GM10266 (cell line): ENCODE results near the gene WBP1.

Experiments
- DNase-seq: peaks from one replicate; pipeline ENCODE4 v3.0.0; 2012; ENCODE audit errors: extremely low spot score
- TF ChIP-seq, protein P1 (sequence below): IDR thresholded peaks from 2 replicates; pipeline ENCODE4 v1.5.1; 2012; ENCODE audit warnings: mild to moderate bottlenecking, low read depth; ENCODE audit not compliant: control insufficient read depth, insufficient read depth; ENCODE audit errors: missing control alignments

WBP1 gene

DNA sequence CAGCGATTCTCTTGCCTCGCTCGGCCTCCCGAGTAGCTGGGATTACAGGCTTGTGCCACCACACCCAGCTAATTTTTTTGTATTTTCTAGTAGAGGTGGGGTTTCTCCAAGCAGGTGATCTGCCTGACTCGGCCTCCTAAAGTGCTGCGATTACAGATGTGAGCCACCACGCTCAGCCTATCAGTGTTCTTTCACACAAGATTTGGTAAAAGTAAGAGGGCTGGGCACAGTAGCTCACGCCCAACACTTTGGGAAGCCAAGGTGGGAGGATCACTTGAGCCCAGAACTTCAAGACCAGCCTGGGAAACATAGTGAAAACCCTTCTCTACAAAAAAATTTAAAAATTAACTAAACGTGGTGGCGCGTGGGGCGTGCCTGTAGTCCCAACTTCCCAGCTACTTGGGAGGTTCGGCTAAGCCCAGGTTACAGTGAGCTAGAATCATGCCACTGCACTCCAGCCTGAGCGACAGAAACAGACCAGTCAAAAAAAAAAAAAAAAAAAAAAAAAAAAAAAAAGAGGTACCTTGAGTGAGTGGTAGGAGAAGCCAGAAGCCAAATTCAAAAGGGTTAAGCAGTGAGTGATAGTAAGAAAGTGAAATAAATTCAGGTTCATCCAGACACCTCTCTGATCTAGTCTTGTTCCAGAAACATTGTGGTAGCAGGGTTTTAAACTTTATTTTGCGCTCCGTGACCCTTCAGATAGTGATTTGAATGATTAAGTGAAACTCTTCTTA lies 13.3 kb downstream of the WBP1 start:
- no peak for DNase-seq
- TF ChIP-seq, protein P1, sequence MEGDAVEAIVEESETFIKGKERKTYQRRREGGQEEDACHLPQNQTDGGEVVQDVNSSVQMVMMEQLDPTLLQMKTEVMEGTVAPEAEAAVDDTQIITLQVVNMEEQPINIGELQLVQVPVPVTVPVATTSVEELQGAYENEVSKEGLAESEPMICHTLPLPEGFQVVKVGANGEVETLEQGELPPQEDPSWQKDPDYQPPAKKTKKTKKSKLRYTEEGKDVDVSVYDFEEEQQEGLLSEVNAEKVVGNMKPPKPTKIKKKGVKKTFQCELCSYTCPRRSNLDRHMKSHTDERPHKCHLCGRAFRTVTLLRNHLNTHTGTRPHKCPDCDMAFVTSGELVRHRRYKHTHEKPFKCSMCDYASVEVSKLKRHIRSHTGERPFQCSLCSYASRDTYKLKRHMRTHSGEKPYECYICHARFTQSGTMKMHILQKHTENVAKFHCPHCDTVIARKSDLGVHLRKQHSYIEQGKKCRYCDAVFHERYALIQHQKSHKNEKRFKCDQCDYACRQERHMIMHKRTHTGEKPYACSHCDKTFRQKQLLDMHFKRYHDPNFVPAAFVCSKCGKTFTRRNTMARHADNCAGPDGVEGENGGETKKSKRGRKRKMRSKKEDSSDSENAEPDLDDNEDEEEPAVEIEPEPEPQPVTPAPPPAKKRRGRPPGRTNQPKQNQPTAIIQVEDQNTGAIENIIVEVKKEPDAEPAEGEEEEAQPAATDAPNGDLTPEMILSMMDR, result no peak

DNA sequence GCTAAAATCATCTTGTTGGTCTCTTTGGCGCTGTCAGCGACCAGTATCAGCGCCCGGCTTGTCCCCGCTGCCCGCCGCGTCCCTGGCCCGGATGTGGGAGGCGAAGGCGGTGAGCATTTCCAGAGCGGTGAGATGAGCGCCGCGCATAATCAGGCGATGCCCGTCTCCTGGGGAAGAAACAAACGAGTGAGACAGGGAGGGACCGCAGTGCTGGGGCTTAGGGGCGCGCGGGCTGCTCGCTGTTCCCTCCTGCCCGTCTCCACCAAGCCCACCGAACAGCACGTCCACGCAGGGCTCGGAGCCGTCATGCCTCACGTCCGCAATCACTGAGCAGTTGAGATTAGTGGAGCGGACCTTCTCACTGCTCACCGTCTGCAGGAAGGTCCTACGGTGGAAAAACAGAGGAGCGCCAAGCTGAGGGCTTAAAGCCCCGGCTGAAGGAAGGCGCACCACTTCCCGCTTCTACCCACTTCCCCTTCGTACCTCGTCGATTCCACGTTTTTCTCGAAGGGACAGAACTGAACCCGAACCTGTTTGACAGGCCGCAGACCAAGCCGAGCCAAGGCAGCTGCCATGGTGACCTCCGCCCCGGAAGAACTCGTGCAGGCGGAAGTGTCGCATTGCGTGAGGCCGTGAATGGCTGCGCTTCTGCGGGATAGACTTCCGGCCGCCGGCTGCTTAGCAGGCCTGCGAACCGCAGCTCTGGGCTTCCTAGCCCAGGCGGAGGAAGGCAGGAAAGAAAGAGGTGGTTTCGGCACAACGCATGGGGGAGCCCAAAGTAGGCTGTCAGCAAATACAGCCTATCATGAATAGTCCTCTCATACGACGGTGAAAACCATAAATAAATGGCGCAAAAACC lies 14.1 kb downstream of the WBP1 start, which contains the start of gene MRPL53:
TSS of gene MRPL53 (minus strand) at position 595 of the 859 bp plus-strand sequence. CDS start at position 575, 20 bp downstream.
- DNase-seq, result peak; percentile 83

DNA sequence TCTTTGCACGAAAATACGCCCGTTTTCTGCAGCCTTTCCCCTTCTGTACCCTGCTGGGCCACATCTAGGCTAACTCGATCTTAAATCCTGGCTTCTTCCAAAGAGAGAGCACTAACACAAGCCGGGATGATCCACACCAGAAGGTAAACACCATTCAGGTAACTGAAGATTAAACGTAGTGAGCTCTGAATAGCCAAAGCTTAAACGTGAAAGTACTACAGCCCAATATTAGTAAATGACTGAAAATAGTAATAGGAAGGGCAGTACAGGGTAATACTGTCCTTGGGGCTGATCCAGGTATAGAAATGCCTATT lies 14.7 kb downstream of the WBP1 start:
- no peak for DNase-seq
- TF ChIP-seq, protein P1, result no peak

More for the DNA sequence above, 14.1 kb downstream of the WBP1 start, which contains the start of gene MRPL53:
- TF ChIP-seq, protein P1, result no peak

DNA sequence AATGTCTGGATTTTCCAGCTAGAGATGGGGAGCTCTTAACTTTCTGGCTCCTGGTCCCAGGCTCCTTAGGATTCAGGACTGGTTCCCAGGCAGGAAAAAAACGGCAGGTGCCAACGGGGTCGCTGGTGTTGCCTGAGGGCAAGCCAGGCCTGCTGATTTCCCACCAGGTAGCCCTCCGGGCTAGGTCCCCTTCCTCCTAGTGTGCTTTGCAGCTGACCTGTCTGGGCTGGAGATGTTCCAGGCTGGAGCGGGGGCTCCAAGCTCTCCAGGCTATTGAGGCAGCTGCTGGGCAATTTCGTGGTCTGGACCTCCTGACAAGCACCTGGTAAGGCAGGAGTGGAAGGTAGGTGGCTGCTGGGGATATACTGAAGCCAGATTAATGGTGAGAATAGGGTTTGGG lies 16.2 kb downstream of the WBP1 start:
- no peak for DNase-seq
- TF ChIP-seq, protein P1, result no peak

DNA sequence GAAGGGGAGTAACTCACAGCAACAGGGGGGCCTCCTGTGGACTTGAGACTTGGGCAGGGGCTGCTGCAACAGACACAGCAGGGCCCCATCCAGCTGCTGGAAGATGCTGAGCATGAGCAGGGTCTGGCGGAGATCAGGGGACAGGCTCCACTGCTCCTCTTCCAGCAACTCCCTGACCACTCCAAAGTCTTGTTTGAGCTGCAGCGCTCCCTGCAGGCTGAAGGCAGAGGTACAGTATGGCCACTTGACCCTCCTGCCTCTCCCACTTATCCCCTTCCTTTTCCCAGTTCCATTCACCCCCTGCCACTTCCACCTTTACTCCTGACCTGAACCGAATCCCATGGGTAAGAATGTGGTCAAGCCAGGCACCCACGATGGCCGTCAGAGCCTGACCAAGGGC lies 16.7 kb downstream of the WBP1 start:
- no peak for DNase-seq
- TF ChIP-seq, protein P1, result peak; percentile 49

DNA sequence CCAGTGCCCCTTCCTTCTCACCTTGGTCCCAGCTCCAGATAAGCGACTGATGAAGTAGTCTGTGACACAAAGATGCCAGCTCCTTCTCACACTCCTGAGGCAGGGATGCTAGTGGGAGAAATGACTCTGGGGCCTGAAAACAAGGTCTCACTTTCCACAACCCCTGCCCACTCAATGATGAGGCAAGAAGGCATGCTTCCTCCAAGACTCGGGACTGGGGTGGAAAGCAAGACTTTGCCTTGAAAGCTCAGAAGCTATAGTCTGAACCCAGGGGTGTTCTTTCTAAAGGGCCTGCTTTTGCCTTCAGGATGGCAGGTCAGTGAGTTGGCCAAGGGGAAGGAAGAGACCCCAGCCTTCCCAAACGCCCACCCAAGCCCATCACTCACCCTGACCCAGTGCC lies 23.2 kb downstream of the WBP1 start:
- TF ChIP-seq, protein P1, result no peak
- no peak for DNase-seq
